GM21528 (cell line): ENCODE measurements around the gene GDF7.
A peak's percentile ranks its signal among the peaks of the same experiment; 100 is the strongest.

Experiments
- ATAC-seq: cut with Tn5 transposase; IDR thresholded peaks from one replicate; pipeline ENCODE4 v1.9.1; 2021; ENCODE audit warnings: mild to moderate bottlenecking, moderate library complexity; ENCODE audit not compliant: unreplicated experiment, low FRiP score

GDF7 gene

GRCh38 chr2:20671036-20671735 lies 4.2 kb downstream of the GDF7 start:
- ATAC-seq = no peak

- ATAC-seq = no peak
Measured at GRCh38 chr2:20671736-20672080, 4.8 kb downstream of the GDF7 start.

GRCh38 chr2:20672201-20672951 lies 5.4 kb downstream of the GDF7 start:
- no peak for ATAC-seq

GRCh38 chr2:20673686-20674308 lies 6.9 kb downstream of the GDF7 start:
- ATAC-seq = no peak

DNA sequence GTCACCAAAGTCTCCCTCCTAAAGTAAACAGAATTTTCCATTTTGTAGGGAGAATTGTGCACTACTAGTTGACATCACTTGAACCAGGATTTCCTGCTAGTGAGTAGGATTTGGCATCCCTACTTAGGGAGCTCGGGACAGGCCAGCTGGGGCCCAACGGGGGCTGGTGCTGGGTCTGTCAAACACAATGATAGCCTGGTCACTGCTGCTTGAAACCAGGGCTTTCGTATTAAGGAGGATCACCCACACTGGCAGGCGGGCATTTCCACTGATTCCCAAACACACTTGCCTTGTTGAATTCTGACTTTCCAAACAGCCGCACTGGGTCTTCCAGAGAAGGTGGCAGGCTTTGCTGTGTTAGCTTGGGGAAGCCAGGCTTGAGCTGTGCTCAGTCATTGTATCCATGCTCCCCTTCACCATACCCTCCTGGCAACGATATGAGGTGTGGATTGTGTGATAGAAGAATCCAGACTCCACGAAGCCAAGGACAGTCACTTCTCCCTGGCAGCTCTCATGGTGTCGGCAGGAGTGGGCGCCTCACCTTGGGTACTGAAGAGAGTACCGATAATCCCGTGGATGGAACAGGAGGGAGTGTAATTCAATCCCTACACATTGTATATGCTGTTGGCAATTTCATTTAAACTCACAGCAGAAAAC lies 7.5 kb downstream of the GDF7 start:
- ATAC-seq = no peak

DNA sequence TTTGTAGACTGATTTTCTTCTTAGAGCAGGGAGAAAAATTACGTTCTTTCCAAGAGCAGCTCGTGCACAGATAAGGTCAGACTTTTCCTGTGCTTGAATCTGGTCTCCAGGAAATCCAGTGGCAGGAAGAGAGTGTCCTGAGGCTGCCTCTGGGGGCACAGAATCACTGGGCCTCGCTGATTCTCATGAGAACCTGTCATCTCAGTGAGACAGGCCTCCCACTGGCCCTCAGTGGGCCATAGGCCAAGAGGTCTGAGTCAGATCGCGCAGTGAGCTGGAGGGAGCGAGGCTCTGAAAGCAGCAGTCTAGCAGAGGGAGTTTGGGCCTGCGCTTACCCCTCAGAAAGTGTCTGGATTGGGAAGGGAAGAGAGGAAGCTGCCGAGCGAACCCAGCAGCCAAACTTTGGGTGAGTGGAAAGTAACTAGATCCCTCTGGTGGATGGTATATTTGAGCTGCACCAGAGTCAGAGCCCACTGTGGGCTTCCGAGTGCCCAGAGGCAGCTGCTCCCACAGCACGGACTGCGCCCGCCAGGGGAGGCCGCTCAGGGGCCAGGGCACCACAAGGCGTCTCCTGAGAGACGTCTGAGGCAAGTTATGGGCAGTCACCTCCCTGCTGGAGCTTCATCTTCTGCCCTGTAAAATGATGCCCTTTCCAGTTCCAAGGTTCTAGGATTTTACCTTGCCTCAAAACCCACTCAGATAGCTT lies 8.2 kb downstream of the GDF7 start:
- no peak for ATAC-seq

GRCh38 chr2:20675701-20676352 lies 8.9 kb downstream of the GDF7 start:
- ATAC-seq = peak; percentile 68

GRCh38 chr2:20676353-20677215 lies 9.6 kb downstream of the GDF7 start:
- peak; percentile 68 for ATAC-seq

GRCh38 chr2:20677301-20678085 lies 10.5 kb downstream of the GDF7 start:
- peak; percentile 34 for ATAC-seq

- ATAC-seq = no peak
Measured at GRCh38 chr2:20678086-20678395, 11.1 kb downstream of the GDF7 start.

- ATAC-seq = no peak
Measured at GRCh38 chr2:20678780-20679179, 11.8 kb downstream of the GDF7 start.

DNA sequence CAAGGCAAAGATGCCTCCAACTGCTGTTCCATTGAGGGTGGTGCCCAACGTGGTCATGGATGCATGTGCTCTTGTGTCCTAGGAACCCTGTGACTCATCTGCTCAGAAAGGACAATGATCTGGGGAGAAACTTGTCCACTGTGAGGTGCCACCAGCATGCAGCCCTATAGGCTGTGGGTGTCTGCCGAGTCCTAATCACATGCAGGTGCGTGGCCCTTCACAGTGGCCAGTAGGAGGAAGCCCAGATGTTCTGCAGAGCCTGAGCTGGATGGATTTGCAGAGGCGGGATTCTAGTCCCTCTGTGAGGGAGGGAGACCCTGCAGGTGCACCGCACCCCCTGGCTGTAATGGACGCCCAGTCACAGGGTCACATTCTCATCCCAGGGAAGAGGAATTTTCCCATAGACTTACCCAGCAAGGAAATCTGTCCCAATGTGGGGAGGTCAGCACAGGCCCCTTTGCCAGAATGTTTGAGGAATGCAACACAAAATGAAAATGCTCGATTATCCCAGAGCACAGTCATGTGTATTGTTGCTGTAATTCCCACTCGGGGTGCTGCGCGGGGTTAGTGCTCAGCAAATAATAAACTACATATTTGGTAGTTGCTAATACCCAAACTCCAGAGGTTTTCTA lies 13.9 kb downstream of the GDF7 start:
- no peak for ATAC-seq

- no peak for ATAC-seq
Measured at GRCh38 chr2:20682167-20682920, 15.4 kb downstream of the GDF7 start.

DNA sequence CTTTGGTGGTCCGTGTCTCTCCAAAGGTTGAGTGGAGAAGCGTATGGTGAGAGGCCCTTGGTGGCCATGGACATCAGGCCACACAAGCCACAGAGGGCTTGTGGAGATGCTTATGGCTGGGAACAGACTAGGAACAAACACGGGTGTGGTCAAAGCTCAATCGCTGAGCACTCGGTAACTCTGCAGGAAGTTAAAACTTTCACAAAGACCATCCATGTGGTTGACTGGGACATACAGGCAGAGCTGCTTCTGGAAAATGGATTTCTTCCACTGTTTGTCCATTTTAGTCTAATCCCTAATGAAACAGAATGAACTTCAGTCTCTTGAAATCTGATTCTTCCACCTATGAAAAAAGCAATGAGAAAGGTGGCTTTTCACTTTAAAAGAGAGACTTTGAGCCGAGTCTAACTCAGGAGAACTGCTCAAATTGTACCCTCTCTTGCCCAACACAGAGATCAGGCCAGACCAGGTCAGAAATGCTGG lies 17.7 kb downstream of the GDF7 start:
- ATAC-seq = no peak

DNA sequence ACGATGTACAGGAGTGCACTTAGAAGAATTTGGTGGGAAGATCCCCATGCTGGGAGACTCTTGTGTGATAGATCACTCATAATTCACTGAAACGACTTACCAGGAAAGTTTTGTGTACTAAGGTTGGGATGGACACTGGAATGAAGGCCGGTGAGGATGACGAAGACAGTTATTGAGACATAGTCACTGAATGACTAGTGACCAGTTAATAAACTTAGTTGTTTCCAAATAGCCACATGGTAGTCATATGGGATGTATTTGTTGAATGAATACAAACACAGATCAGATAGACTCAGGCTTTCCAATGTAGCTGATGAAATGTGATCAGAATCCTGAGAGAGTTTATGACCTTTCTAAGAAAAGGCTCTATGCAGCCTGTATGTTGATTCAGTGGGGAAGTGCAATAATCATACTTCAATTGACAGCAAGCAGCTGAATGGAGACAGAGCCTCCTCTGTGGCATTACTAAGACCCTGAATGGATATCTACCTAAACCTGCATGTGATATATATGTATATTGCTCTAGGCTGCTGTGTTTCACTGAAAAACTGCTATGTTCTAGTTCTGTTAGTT lies 20.4 kb downstream of the GDF7 start:
- ATAC-seq = no peak

DNA sequence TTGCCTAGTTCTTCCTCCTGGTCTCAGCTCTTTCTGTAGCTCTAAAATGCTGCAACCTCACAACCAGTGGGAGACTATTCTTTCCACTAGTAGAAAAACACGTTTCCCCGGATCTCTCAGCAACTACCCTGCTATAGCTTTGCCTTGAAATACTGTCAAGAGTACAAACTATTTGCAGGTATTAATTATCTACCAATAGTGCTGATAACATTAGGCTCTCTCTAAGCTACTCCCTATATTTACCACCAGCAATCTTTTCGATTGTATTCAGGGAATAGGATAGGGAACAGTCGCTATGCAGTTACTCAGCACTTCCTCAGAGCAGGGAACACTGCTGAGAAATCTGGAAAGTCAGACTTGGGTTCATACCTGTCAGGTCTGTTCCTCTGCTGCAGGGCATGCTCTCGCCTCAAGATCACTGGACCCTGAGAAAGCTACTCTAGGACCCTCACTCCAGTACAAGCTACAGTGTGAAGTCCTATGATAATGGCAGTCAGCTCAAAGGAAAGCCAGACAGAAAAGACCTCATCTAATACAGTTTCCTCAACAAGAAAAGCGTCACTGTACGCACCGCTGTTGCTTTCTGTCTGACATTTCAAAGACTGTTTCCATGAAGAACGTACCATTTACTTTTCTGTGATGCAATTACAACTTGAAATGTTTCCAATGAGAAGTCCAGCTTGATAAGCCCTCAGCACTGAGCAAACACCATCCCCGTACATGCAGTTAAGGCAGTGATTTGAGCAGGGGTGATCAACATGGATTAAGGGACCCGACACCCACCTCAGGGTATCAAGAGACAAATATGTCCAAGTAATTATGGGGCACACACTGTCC lies 22.7 kb downstream of the GDF7 start:
- ATAC-seq = no peak
